HEK293T (cell line): Measurements from ENCODE around the gene DHRS3.

Experiments used
- FOXM1 ChIP-seq: fragments of 450-650 bp; IDR thresholded peaks from 2 replicates; pipeline ENCODE4 v1.6.1; 2017; ENCODE audit warnings: mild to moderate bottlenecking, borderline replicate concordance
- SUZ12 ChIP-seq: fragments of 450-650 bp; IDR thresholded peaks from 2 replicates; pipeline ENCODE4 v1.6.1; 2016; ENCODE audit warnings: mild to moderate bottlenecking
- TARDBP ChIP-seq: fragments of 450-650 bp; IDR thresholded peaks from 2 replicates; pipeline ENCODE4 v1.6.1; 2016
- ZNF384 ChIP-seq: fragments of 450-650 bp; IDR thresholded peaks from 2 replicates; pipeline ENCODE4 v1.6.1; 2016

GRCh38 chr1:12530462-12531178 lies 87.4 kb downstream of the DHRS3 start:
- TF ChIP-seq TARDBP (no peak), ZNF384 (no peak), FOXM1 (no peak), SUZ12 (no peak)
